Subcutaneous adipose tissue (tissue), 4 donors: ENCODE results near the gene NTM. TPM values are rescaled to one million over a fixed set of nuclear protein-coding genes. Genes with fewer than 3 reads are reported as not detected.

Experiments
- total RNA-seq, 4 donors: library from RNA; depleted of rRNA; stranded (reverse); fragments of >200 nt; gene quantifications; one replicate each; pipeline ENCODE4 v1.1.0, GENCODE V29; 2016
- TF ChIP-seq, protein P1 (sequence below): fragments of 450-650 bp; IDR thresholded peaks from one replicate; pipeline ENCODE4 v1.5.1; 2016; ENCODE audit warnings: low read depth, mild to moderate bottlenecking, control low read depth, antibody characterized with exemption, moderate library complexity

The NTM gene
- total RNA-seq, 4 donors from 2014 or later: 1.5 to 5.7 (median 1.7) TPM

DNA sequence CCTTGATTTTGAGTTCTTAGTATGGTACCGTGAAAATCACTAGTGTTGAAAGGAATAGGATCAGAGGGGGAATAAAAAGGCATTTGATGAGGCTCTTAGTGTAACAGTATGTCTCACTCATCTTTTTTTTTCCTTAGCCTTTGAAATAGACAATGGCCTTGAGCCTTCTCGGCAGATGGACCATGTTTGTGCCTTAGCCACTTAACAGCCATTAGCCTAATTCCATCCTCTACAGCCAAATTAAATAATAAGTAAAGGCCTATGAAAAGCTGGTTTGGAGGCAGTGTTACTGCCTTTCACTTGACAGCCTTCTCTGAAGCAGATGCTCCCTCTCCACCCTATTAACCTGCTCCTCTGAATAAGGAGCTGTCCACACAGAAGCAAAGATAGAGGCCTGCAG lies 580.7 kb downstream of the NTM start:
- TF ChIP-seq, protein P1, sequence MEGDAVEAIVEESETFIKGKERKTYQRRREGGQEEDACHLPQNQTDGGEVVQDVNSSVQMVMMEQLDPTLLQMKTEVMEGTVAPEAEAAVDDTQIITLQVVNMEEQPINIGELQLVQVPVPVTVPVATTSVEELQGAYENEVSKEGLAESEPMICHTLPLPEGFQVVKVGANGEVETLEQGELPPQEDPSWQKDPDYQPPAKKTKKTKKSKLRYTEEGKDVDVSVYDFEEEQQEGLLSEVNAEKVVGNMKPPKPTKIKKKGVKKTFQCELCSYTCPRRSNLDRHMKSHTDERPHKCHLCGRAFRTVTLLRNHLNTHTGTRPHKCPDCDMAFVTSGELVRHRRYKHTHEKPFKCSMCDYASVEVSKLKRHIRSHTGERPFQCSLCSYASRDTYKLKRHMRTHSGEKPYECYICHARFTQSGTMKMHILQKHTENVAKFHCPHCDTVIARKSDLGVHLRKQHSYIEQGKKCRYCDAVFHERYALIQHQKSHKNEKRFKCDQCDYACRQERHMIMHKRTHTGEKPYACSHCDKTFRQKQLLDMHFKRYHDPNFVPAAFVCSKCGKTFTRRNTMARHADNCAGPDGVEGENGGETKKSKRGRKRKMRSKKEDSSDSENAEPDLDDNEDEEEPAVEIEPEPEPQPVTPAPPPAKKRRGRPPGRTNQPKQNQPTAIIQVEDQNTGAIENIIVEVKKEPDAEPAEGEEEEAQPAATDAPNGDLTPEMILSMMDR: no peak

DNA sequence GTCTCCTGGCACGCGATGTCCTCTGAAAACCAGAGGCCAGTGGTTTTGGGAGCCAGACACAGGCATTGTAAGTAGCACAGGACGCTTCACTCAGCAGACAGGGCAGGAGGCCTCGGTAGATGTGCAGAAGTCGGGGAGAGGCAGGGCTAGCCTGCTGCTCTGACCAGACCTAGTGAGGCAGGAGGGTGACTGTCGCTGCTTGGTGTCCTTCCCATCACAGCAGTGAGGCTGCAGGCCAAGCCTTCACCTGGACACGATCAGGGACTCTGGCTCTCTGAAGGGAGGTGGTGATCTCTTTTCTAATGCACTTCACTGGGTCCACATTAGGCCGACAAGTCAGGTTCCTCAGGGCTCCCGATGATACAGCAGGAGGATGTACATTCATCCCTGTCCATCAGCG lies 583.7 kb downstream of the NTM start:
- TF ChIP-seq, protein P1: no peak

DNA sequence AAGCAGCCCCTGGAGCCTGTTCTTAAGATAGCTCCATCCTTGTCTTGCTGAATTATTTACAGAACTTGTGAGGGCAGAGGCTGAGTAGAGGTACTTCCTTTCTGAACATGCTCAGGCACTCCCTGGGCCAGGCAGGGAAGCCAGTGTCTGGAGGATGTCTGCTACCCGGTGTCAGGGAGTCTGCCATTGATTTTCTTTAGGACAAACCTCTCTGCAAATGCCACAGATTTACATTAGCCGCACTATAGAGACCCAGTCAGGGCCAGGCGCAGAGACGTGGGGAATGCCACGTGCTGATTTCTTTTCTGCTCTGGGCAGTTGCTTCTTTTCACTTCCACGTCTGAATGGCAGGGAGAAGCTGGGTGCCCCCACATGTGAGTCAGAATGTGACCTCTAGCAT lies 585.5 kb downstream of the NTM start:
- TF ChIP-seq, protein P1: no peak

DNA sequence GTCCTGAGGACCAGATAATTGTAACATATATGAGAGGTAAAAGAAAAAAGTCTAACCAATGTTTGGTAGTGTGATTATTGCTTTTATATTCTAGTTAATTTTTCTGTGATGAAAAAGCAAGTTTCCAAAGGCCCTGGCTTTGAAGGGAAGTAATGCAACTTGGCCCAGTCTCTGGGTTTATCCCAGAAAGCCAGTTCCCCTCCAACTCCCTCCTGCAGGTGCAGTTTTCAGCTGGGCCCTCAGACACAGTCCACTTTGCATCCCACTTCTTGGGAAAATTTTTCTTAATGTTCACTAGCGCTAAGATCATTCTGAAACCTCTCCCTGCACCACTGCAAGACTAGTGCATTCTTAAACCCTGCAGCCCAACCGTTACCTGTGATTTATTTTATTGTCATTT lies 586.8 kb downstream of the NTM start:
- TF ChIP-seq, protein P1: no peak

DNA sequence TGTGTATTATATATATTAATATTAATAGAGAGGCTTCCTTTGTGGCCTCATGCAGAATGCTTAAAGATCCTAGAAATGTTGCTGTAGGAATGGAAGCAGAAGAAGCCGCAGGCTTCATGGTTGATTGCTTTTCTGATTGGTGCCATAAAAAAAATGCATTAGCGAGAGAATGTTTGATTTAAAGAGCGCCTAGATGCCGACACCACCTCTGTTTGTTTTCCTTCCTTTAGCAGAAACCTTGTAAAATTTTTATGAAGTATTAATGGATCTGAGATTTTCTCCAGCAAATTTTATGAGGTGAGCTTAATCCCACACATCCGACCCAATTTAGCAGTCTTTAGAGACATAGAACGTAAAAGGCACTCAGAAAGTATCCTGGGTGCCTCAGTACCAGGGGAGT lies 587.5 kb downstream of the NTM start:
- TF ChIP-seq, protein P1: no peak

DNA sequence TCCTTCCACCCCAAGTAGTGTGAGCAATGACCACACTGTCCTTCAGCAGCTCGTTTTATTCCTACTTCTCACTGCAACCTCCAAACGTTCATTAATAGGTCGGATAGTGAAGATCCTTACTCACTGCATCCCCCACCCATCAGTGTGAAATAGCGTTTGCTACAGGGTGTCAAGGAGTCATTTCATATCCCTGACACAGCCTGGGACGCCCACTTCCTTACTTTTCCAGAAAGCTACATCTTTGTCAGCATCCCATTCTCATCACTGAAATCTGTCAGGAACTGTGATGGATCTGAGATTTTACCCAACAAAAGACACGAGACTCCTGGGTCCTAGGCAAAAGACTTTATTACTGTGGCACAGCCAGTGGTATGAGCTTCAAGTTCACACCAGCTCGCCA lies 592.4 kb downstream of the NTM start:
- TF ChIP-seq, protein P1: no peak

DNA sequence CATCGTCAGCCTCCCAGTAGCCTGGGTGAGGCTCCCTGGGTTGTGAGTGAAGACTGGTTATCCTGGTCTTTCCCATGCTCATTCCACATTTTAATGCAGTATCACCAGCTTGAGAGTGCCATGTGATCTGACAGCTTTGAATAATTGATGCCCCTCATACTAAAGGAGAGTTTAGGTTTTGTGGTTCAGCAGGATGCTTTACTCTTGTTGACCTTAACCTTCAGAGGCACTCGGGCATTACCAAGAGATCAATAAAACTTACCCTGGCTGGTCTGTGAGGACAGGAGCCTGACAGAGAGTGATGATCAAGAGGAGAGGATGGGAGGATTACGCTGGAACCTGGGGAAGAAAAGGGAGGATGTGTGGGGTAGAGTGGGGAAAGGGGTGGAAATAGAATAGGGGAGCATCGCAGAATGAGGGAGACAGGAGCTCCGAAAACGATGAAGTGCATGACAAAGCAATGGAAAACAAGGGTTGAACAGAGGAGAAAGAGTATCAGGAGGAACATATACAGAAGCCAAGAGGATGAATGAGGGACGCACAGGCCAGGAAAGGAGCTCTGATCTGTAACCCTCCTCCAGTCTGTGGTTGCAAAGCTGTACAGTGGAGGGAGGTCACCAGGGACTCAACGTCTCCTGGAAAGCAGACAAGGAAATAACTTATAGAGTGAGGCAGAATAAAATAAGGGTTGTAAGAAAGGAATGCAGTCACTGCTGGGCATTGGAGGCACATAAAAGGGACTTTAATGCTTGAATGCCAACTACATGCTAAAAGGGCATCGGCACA lies 594.5 kb downstream of the NTM start:
- TF ChIP-seq, protein P1: no peak
